Measurements from ENCODE around the gene DHFR2. TPM values are rescaled to one million over a fixed set of nuclear protein-coding genes. Genes with fewer than 3 reads are reported as not detected.

Gene DHFR2
- total RNA-seq, 3 donors from 2014 or later (not counting 1 experiment from before 2014, with no cell fraction given), result 2.5 to 5.0 (median 3.9) TPM

GRCh38 chr3:94008253-94008652 is 54.5 kb downstream of the DHFR2 start:
- Mint-ChIP-seq H3K9me3 (no peaks in the 10 kb centered on the region), H3K4me3 (no peak overlapping the region), H3K27ac (no peak overlapping the region), H3K4me1 (peaks cover 0 to 4% of the 10 kb centered on the region in 2 donors), H3K27me3 (ENCODE audit: low read depth in 2 of 2) (no peaks in the 10 kb centered on the region), H3K36me3 (no peaks in the 10 kb centered on the region)
- 96% methylated on average over 2 of the region's 2 CpGs for WGBS (ENCODE audit: insufficient coverage)
- no peak for DNase-seq
- no peak for TF ChIP-seq CTCF (IDR thresholded peaks at IDR 0.05)
- Histone ChIP-seq H3K36me3 (ENCODE audit: control insufficient read depth, insufficient read depth, low read length) (no peaks in the 10 kb centered on the region), H3K27me3 (ENCODE audit: control insufficient read depth, insufficient read depth, low read length) (no peaks in the 10 kb centered on the region), H3K4me1 (ENCODE audit: control insufficient read depth, insufficient read depth, low read length) (no peaks in the 10 kb centered on the region), H3K9me3 (ENCODE audit: control insufficient read depth, insufficient read depth, low read length) (no peaks in the 10 kb centered on the region), H3K4me3 (ENCODE audit: low read length) (no peak overlapping the region), H3K27ac (ENCODE audit: low read length) (no peak overlapping the region)
- no peak for ATAC-seq
- intact Hi-C loops (cut with micrococcal nuclease), result no loop called here

Other genes with a start within 250 kb of the DHFR2 start
- gene PROS1, start 89.0 kb downstream of the DHFR2 start, total RNA-seq, result 1 to 10 TPM in 1 of 3 donors, under 1 TPM in 2; 0.25 to 1.4 (median 0.68) TPM
- gene ARL13B, start 82.8 kb downstream of the DHFR2 start, total RNA-seq, result 10 to 100 TPM in 2 of 3 donors, 1 to 10 TPM in 1; 8.3 to 14.3 (median 10.5) TPM
- not detected for gene STX19, start 34.3 kb downstream of the DHFR2 start, total RNA-seq
- gene NSUN3, start 145 bp upstream of the DHFR2 start, total RNA-seq, result 10 to 100 TPM; 24.0 to 32.4 (median 28.6) TPM

Data from natural killer cell (primary cell).